Adipocyte (in vitro differentiated cells): ENCODE results near the gene SORCS1.
A peak's percentile ranks its signal among the peaks of the same experiment; 100 is the strongest.

ENCODE experiments used
- DNase-seq: peaks from one replicate; pipeline ENCODE4 v3.0.0-alpha.2; 2015; ENCODE audit warnings: low read depth
- H3K27me3 ChIP-seq: replicated peaks from 2 replicates; pipeline ENCODE4 v1.7.0; 2013; ENCODE audit warnings: mild to moderate bottlenecking, low read length, moderate library complexity; ENCODE audit not compliant: control insufficient read depth, insufficient read depth
- H3K36me3 ChIP-seq: 2 replicates; pipeline ENCODE4 v1.7.0; 2013; ENCODE audit warnings: low read length, mild to moderate bottlenecking, moderate library complexity; ENCODE audit not compliant: control insufficient read depth, insufficient read depth, severe bottlenecking
- H3K4me1 ChIP-seq: 2 replicates; pipeline ENCODE4 v1.7.0; 2013; ENCODE audit warnings: mild to moderate bottlenecking, low read length, moderate library complexity; ENCODE audit not compliant: control insufficient read depth, insufficient read depth
- H3K4me3 ChIP-seq: 2 replicates; pipeline ENCODE4 v1.7.0; 2013; ENCODE audit warnings: mild to moderate bottlenecking, low read length, moderate library complexity
- H3K9ac ChIP-seq: 2 replicates; pipeline ENCODE4 v1.7.0; 2013; ENCODE audit warnings: mild to moderate bottlenecking, low read length, moderate library complexity
- H3K9me3 ChIP-seq: 2 replicates; pipeline ENCODE4 v1.7.0; 2013; ENCODE audit warnings: mild to moderate bottlenecking, low read length, moderate library complexity; ENCODE audit not compliant: control insufficient read depth

Gene SORCS1

GRCh38 chr10:107011105-107011504 lies 153.4 kb downstream of the SORCS1 start:
- H3K36me3 ChIP-seq = no peaks in the 10 kb centered on the region
- no peak overlapping the region for H3K4me3 ChIP-seq
- no peak overlapping the region for H3K9ac ChIP-seq
- no peaks in the 10 kb centered on the region for H3K4me1 ChIP-seq
- DNase-seq = no peak
- H3K27me3 ChIP-seq = no peaks in the 10 kb centered on the region
- no peaks in the 10 kb centered on the region for H3K9me3 ChIP-seq

GRCh38 chr10:107010531-107010930 lies 154.0 kb downstream of the SORCS1 start:
- no peak for DNase-seq

GRCh38 chr10:107004362-107004761 lies 160.1 kb downstream of the SORCS1 start:
- no peak for DNase-seq
- Histone ChIP-seq H3K4me1 (no peaks in the 10 kb centered on the region), H3K9ac (no peak overlapping the region), H3K27me3 (no peaks in the 10 kb centered on the region), H3K36me3 (no peaks in the 10 kb centered on the region), H3K9me3 (no peaks in the 10 kb centered on the region), H3K4me3 (no peak overlapping the region)

More at GRCh38 chr10:107010531-107010930, 154.0 kb downstream of the SORCS1 start:
- Histone ChIP-seq H3K4me3 (no peak overlapping the region), H3K4me1 (no peaks in the 10 kb centered on the region), H3K27me3 (no peaks in the 10 kb centered on the region), H3K9ac (no peak overlapping the region), H3K9me3 (no peaks in the 10 kb centered on the region), H3K36me3 (no peaks in the 10 kb centered on the region)

GRCh38 chr10:107002068-107002467 lies 162.4 kb downstream of the SORCS1 start:
- no peaks in the 10 kb centered on the region for H3K27me3 ChIP-seq
- H3K4me1 ChIP-seq = no peaks in the 10 kb centered on the region
- H3K4me3 ChIP-seq = no peak overlapping the region
- H3K9ac ChIP-seq = no peak overlapping the region
- H3K9me3 ChIP-seq = no peaks in the 10 kb centered on the region
- DNase-seq = no peak
- H3K36me3 ChIP-seq = no peaks in the 10 kb centered on the region

- no peaks in the 10 kb centered on the region for H3K4me1 ChIP-seq
- H3K9me3 ChIP-seq = no peaks in the 10 kb centered on the region
- H3K36me3 ChIP-seq = no peaks in the 10 kb centered on the region
- no peak overlapping the region for H3K4me3 ChIP-seq
- H3K9ac ChIP-seq = no peak overlapping the region
- no peak for DNase-seq
- H3K27me3 ChIP-seq = no peaks in the 10 kb centered on the region
These were observed 165.3 kb downstream of the SORCS1 start for GRCh38 chr10:106999118-106999707.

GRCh38 chr10:106997721-106998120 lies 166.8 kb downstream of the SORCS1 start:
- H3K36me3 ChIP-seq = no peaks in the 10 kb centered on the region
- DNase-seq = no peak

GRCh38 chr10:106996510-106996909 lies 168.0 kb downstream of the SORCS1 start:
- no peaks in the 10 kb centered on the region for H3K27me3 ChIP-seq
- no peak overlapping the region for H3K4me3 ChIP-seq
- H3K9ac ChIP-seq = no peak overlapping the region
- no peaks in the 10 kb centered on the region for H3K9me3 ChIP-seq
- no peaks in the 10 kb centered on the region for H3K36me3 ChIP-seq
- no peaks in the 10 kb centered on the region for H3K4me1 ChIP-seq
- DNase-seq = no peak

More at GRCh38 chr10:106997721-106998120, 166.8 kb downstream of the SORCS1 start:
- H3K9me3 ChIP-seq = no peaks in the 10 kb centered on the region
- H3K27me3 ChIP-seq = no peaks in the 10 kb centered on the region
- H3K4me3 ChIP-seq = no peak overlapping the region
- no peaks in the 10 kb centered on the region for H3K4me1 ChIP-seq
- H3K9ac ChIP-seq = no peak overlapping the region

- Histone ChIP-seq H3K4me1 (no peaks in the 10 kb centered on the region), H3K4me3 (no peak overlapping the region), H3K36me3 (no peaks in the 10 kb centered on the region), H3K27me3 (no peaks in the 10 kb centered on the region), H3K9ac (no peak overlapping the region), H3K9me3 (no peaks in the 10 kb centered on the region)
- DNase-seq = no peak
These were observed 172.5 kb downstream of the SORCS1 start for GRCh38 chr10:106992055-106992454.

GRCh38 chr10:106991091-106991490 lies 173.4 kb downstream of the SORCS1 start:
- no peak overlapping the region for H3K4me3 ChIP-seq

GRCh38 chr10:106987362-106987761 lies 177.1 kb downstream of the SORCS1 start:
- Histone ChIP-seq H3K4me1 (no peaks in the 10 kb centered on the region), H3K36me3 (no peaks in the 10 kb centered on the region), H3K9me3 (no peaks in the 10 kb centered on the region), H3K27me3 (no peaks in the 10 kb centered on the region), H3K4me3 (no peak overlapping the region), H3K9ac (no peak overlapping the region)
- no peak for DNase-seq

More at GRCh38 chr10:106991091-106991490, 173.4 kb downstream of the SORCS1 start:
- no peak for DNase-seq
- no peaks in the 10 kb centered on the region for H3K36me3 ChIP-seq
- H3K9me3 ChIP-seq = no peaks in the 10 kb centered on the region
- H3K9ac ChIP-seq = no peak overlapping the region
- H3K4me1 ChIP-seq = no peaks in the 10 kb centered on the region
- H3K27me3 ChIP-seq = no peaks in the 10 kb centered on the region

GRCh38 chr10:106982268-106982667 lies 182.2 kb downstream of the SORCS1 start:
- DNase-seq = peak; percentile 46
- H3K9ac ChIP-seq = no peak overlapping the region
- no peak overlapping the region for H3K4me3 ChIP-seq
- no peaks in the 10 kb centered on the region for H3K4me1 ChIP-seq
- no peaks in the 10 kb centered on the region for H3K36me3 ChIP-seq
- H3K27me3 ChIP-seq = no peaks in the 10 kb centered on the region
- H3K9me3 ChIP-seq = no peaks in the 10 kb centered on the region
